ENCODE results near the gene TBCC. TPM values are rescaled to one million over a fixed set of nuclear protein-coding genes. Genes with fewer than 3 reads are reported as not detected.

The TBCC gene
- total RNA-seq, 1 donor from 2014 or later = 40.1 TPM

- Mint-ChIP-seq H3K36me3 (no peaks in the 10 kb centered on the region), H3K9me3 (no peaks in the 10 kb centered on the region), H3K4me3 (no peak overlapping the region), H3K4me1 (no peaks in the 10 kb centered on the region), H3K27me3 (ENCODE audit: insufficient read depth, low read depth) (peaks cover 7% of the 10 kb centered on the region), H3K27ac (no peak overlapping the region)
- H3K9me3 ChIP-seq (ENCODE audit: low read depth) = no peaks in the 10 kb centered on the region
- no peak overlapping the region for H3K27ac ChIP-seq
- H4K20me1 ChIP-seq (ENCODE audit: low read depth) = no peaks in the 10 kb centered on the region
- H3K4me3 ChIP-seq = no peak overlapping the region
- H3K9ac ChIP-seq = no peak overlapping the region
- H3K79me2 ChIP-seq (ENCODE audit: low read depth) = no peaks in the 10 kb centered on the region
- H3K4me2 ChIP-seq = no peak overlapping the region
- no peaks in the 10 kb centered on the region for H3K27me3 ChIP-seq
- DNase-seq (ENCODE audit: low spot score) = no peak
- H3K4me1 ChIP-seq = no peaks in the 10 kb centered on the region
- no peak overlapping the region for H2AFZ ChIP-seq (replicated peaks)
- no peaks in the 10 kb centered on the region for H3F3A ChIP-seq (ENCODE audit: low read depth)
- TF ChIP-seq EZH2phosphoT487 (IDR thresholded peaks at IDR 0.05) (no peak), EZH2 (IDR thresholded peaks at IDR 0.05) (no peak), CTCF (IDR thresholded peaks at IDR 0.05) (no peak)
- no peaks in the 10 kb centered on the region for H3K36me3 ChIP-seq
Measured at GRCh38 chr6:42720739-42721138, 25.2 kb downstream of the TBCC start.

GRCh38 chr6:42715871-42716270, 30.0 kb downstream of the TBCC start:
- H4K20me1 ChIP-seq (ENCODE audit: low read depth) = no peaks in the 10 kb centered on the region
- TF ChIP-seq EZH2 (IDR thresholded peaks at IDR 0.05) (no peak), EZH2phosphoT487 (IDR thresholded peaks at IDR 0.05) (no peak), CTCF (IDR thresholded peaks at IDR 0.05) (no peak)
- peak overlapping the region; percentile 38 for H2AFZ ChIP-seq (replicated peaks)
- no peaks in the 10 kb centered on the region for H3K36me3 ChIP-seq
- no peaks in the 10 kb centered on the region for H3K27me3 ChIP-seq
- no peaks in the 10 kb centered on the region for H3K79me2 ChIP-seq (ENCODE audit: low read depth)
- Mint-ChIP-seq H3K27me3 (ENCODE audit: insufficient read depth, low read depth) (peaks cover 2% of the 10 kb centered on the region), H3K4me3 (no peak overlapping the region), H3K4me1 (peaks cover 2% of the 10 kb centered on the region), H3K9me3 (peaks cover 7% of the 10 kb centered on the region), H3K27ac (no peak overlapping the region), H3K36me3 (no peaks in the 10 kb centered on the region)
- DNase-seq (ENCODE audit: low spot score) = no peak
- H3K9ac ChIP-seq = no peak overlapping the region
- H3K4me3 ChIP-seq = no peak overlapping the region
- no peaks in the 10 kb centered on the region for H3F3A ChIP-seq (ENCODE audit: low read depth)
- peaks cover 2% of the 10 kb centered on the region for H3K4me1 ChIP-seq
- no peaks in the 10 kb centered on the region for H3K9me3 ChIP-seq (ENCODE audit: low read depth)
- H3K27ac ChIP-seq = no peak overlapping the region
- no peak overlapping the region for H3K4me2 ChIP-seq

GRCh38 chr6:42714098-42714761, 31.7 kb downstream of the TBCC start:
- H3F3A ChIP-seq (ENCODE audit: low read depth) = no peaks in the 10 kb centered on the region
- H3K4me3 Mint-ChIP-seq = no peak overlapping the region
- no peak overlapping the region for H2AFZ ChIP-seq (replicated peaks)
- H3K36me3 Mint-ChIP-seq = no peaks in the 10 kb centered on the region
- no peak for DNase-seq (ENCODE audit: low spot score)
- H3K27ac ChIP-seq = no peak overlapping the region
- TF ChIP-seq EZH2 (IDR thresholded peaks at IDR 0.05) = no peak
- no peak for TF ChIP-seq EZH2phosphoT487 (IDR thresholded peaks at IDR 0.05)
- no peak for TF ChIP-seq CTCF (IDR thresholded peaks at IDR 0.05)
- peaks cover 2% of the 10 kb centered on the region for H3K27me3 Mint-ChIP-seq (ENCODE audit: insufficient read depth, low read depth)
- peaks cover 14% of the 10 kb centered on the region for H3K4me1 ChIP-seq
- no peaks in the 10 kb centered on the region for H4K20me1 ChIP-seq (ENCODE audit: low read depth)
- H3K9ac ChIP-seq = no peak overlapping the region
- H3K9me3 Mint-ChIP-seq = peaks cover 7% of the 10 kb centered on the region
- H3K4me2 ChIP-seq = no peak overlapping the region
- no peaks in the 10 kb centered on the region for H3K9me3 ChIP-seq (ENCODE audit: low read depth)
- no peak overlapping the region for H3K27ac Mint-ChIP-seq
- H3K4me1 Mint-ChIP-seq = peaks cover 10% of the 10 kb centered on the region
- H3K36me3 ChIP-seq = no peaks in the 10 kb centered on the region
- H3K79me2 ChIP-seq (ENCODE audit: low read depth) = no peaks in the 10 kb centered on the region
- H3K27me3 ChIP-seq = no peaks in the 10 kb centered on the region
- no peak overlapping the region for H3K4me3 ChIP-seq
